Upper lobe of left lung (tissue), 4 donors: ENCODE results near the gene EXTL1.

Source experiments
- POLR2A ChIP-seq, 4 donors: fragments of 450-650 bp; IDR thresholded peaks; one replicate each; pipeline ENCODE4 v1.5.1; 2016 to 2017; ENCODE audit warnings: antibody characterized with exemption in 4 of 4, mild to moderate bottlenecking in 2 of 4
- TF ChIP-seq, protein P1 (sequence below), 6 experiments: fragments of 450-650 bp in 4 of 6; fragments of 200-600 bp in 2 of 6; sonication (generic) in 2 of 6; IDR thresholded peaks; one replicate each; pipeline ENCODE4 v1.5.1; 2016 to 2019; ENCODE audit warnings: antibody characterized with exemption in 6 of 6

DNA sequence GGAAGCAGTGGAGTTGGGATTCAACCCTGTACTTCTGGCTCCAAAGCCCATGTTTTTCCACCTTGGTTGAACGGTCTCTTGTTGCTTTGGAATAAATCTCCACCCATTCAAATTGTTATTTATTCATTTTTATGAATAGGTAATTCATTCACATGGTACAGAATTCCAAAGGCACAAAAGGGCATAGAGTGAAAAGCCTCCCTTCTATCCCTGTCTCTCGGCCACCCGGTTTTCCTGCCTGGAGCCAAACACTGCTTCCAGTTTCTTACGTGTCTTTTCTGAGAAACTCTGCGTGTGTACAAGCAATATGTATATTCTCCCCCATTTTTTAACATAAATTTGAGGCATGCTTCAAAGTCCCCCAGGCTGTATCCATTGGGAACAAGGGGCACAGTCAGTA, 3.9 kb downstream of the EXTL1 start:
- TF ChIP-seq, protein P1, sequence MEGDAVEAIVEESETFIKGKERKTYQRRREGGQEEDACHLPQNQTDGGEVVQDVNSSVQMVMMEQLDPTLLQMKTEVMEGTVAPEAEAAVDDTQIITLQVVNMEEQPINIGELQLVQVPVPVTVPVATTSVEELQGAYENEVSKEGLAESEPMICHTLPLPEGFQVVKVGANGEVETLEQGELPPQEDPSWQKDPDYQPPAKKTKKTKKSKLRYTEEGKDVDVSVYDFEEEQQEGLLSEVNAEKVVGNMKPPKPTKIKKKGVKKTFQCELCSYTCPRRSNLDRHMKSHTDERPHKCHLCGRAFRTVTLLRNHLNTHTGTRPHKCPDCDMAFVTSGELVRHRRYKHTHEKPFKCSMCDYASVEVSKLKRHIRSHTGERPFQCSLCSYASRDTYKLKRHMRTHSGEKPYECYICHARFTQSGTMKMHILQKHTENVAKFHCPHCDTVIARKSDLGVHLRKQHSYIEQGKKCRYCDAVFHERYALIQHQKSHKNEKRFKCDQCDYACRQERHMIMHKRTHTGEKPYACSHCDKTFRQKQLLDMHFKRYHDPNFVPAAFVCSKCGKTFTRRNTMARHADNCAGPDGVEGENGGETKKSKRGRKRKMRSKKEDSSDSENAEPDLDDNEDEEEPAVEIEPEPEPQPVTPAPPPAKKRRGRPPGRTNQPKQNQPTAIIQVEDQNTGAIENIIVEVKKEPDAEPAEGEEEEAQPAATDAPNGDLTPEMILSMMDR (IDR thresholded peaks at IDR 0.05): no peak
- TF ChIP-seq POLR2A (IDR thresholded peaks at IDR 0.05): no peak
